Peyer's patch (tissue), 4 donors: Measurements from ENCODE around the gene MINDY4.

Experiments
- CTCF ChIP-seq, 6 experiments: fragments of 450-650 bp in 4 of 6; fragments of 200-600 bp in 2 of 6; sonication (generic) in 1 of 6; IDR thresholded peaks; one replicate each; pipeline ENCODE4 v1.5.1; 2017 to 2019; ENCODE audit warnings: antibody characterized with exemption in 6 of 6, mild to moderate bottlenecking in 3 of 6, moderate library complexity in 1 of 6
- POLR2A ChIP-seq, 2 donors: fragments of 450-650 bp; IDR thresholded peaks; one replicate each; pipeline ENCODE4 v1.5.1; 2017; ENCODE audit warnings: antibody characterized with exemption in 2 of 2, mild to moderate bottlenecking in 2 of 2, moderate library complexity in 2 of 2

GRCh38 chr7:30922596-30922995, 151.4 kb downstream of the MINDY4 start:
- TF ChIP-seq POLR2A (IDR thresholded peaks at IDR 0.05) (no peak), CTCF (IDR thresholded peaks at IDR 0.05) (no peak)
